PC-3 (cell line): ENCODE results near the gene PCDHGA10.

Experiments used
- CTCF ChIP-seq: fragments of 300-600 bp; sonication (generic); conservative IDR thresholded peaks from 2 replicates; pipeline ENCODE4 v1.5.1; 2017; ENCODE audit warnings: antibody characterized with exemption, low read depth, mild to moderate bottlenecking, low read length
- EZH2 ChIP-seq: fragments of 300-600 bp; sonication (generic); IDR thresholded peaks from one replicate; pipeline ENCODE4 v1.6.1; 2017; ENCODE audit warnings: antibody characterized with exemption, mild to moderate bottlenecking, low read length; ENCODE audit not compliant: unreplicated experiment
- EZH2phosphoT487 ChIP-seq: fragments of 300-600 bp; sonication (generic); IDR thresholded peaks from 2 replicates; pipeline ENCODE4 v1.6.1; 2018; ENCODE audit warnings: mild to moderate bottlenecking, antibody characterized with exemption, low read length, borderline replicate concordance

- TF ChIP-seq CTCF (no peak), EZH2 (no peak), EZH2phosphoT487 (no peak)
These were observed at the start of gene PCDHGA10 for GRCh38 chr5:141412854-141413539.
